Liver (tissue), 9 donors: Measurements from ENCODE around the gene ZNF783. TPM values are rescaled to one million over a fixed set of nuclear protein-coding genes. Genes with fewer than 3 reads are reported as not detected.

Experiments used
- DNase-seq: peaks from one replicate; pipeline ENCODE4 v3.0.0-alpha.2; 2017; ENCODE audit warnings: low spot score
- H3K27ac ChIP-seq, 2 donors: one replicate each; pipeline ENCODE4 v1.7.0; 2013; ENCODE audit warnings: inconsistent platforms in 2 of 2, low read length in 2 of 2, control low read depth in 1 of 2, low read depth in 1 of 2, mild to moderate bottlenecking in 1 of 2
- H3K27me3 ChIP-seq, 4 donors: one replicate each; pipeline versions ENCODE4 v1.6.1 to v1.7.0; 2013; ENCODE audit warnings: low read length in 3 of 4, inconsistent platforms in 1 of 4, mild to moderate bottlenecking in 1 of 4, moderate library complexity in 1 of 4; ENCODE audit not compliant: control insufficient read depth in 4 of 4, insufficient read depth in 4 of 4
- H3K36me3 ChIP-seq, 4 donors: one replicate each; pipeline versions ENCODE4 v1.6.1 to v1.7.0; 2013; ENCODE audit warnings: low read length in 3 of 4, mild to moderate bottlenecking in 3 of 4, low read depth in 1 of 4, moderate library complexity in 1 of 4; ENCODE audit not compliant: control insufficient read depth in 4 of 4, insufficient read depth in 3 of 4
- H3K4me1 ChIP-seq, 4 donors: one replicate each; pipeline versions ENCODE4 v1.6.1 to v1.7.0; 2013; ENCODE audit warnings: low read length in 3 of 4, mild to moderate bottlenecking in 3 of 4, moderate library complexity in 1 of 4; ENCODE audit not compliant: control insufficient read depth in 4 of 4, insufficient read depth in 4 of 4
- H3K4me3 ChIP-seq, 3 donors: one replicate each; pipeline versions ENCODE4 v1.6.1 to v1.7.0; 2013; ENCODE audit warnings: low read length in 3 of 3, control low read depth in 1 of 3, low read depth in 1 of 3, mild to moderate bottlenecking in 1 of 3
- H3K9ac ChIP-seq, 2 donors: one replicate each; pipeline ENCODE4 v1.7.0; 2013; ENCODE audit warnings: low read length in 2 of 2, mild to moderate bottlenecking in 2 of 2, moderate library complexity in 2 of 2, control low read depth in 1 of 2, low read depth in 1 of 2
- H3K9me3 ChIP-seq, 4 donors: one replicate each; pipeline versions ENCODE4 v1.6.1 to v1.7.0; 2013; ENCODE audit warnings: low read length in 3 of 4; ENCODE audit not compliant: control insufficient read depth in 4 of 4
- EGR1 ChIP-seq, 2 donors: IDR thresholded peaks; 2 replicates each; pipeline ENCODE4 v1.6.1; 2016 to 2018; ENCODE audit warnings: antibody characterized with exemption in 2 of 2, low read depth in 2 of 2
- FOXA1 ChIP-seq: IDR thresholded peaks from 2 replicates; pipeline ENCODE4 v1.6.1; 2016; ENCODE audit warnings: antibody characterized with exemption
- FOXA2 ChIP-seq: IDR thresholded peaks from 2 replicates; pipeline ENCODE4 v1.6.1; 2016; ENCODE audit warnings: antibody characterized with exemption
- GABPA ChIP-seq, 2 donors: IDR thresholded peaks in 1 of 2; conservative IDR thresholded peaks in 1 of 2; 2 replicates each; pipeline ENCODE4 v1.6.1; 2016; ENCODE audit warnings: antibody characterized with exemption in 2 of 2, mild to moderate bottlenecking in 1 of 2, moderate library complexity in 1 of 2
- HNF4A ChIP-seq, 2 donors: conservative IDR thresholded peaks; 2 replicates each; pipeline ENCODE4 v1.6.1; 2016; ENCODE audit warnings: antibody characterized with exemption in 2 of 2, mild to moderate bottlenecking in 2 of 2
- HNF4G ChIP-seq: IDR thresholded peaks from 2 replicates; pipeline ENCODE4 v1.6.1; 2016; ENCODE audit warnings: antibody characterized with exemption
- JUND ChIP-seq, 2 donors: IDR thresholded peaks; 2 replicates each; pipeline ENCODE4 v1.6.1; 2016; ENCODE audit warnings: antibody characterized with exemption in 2 of 2
- NR2F2 ChIP-seq: IDR thresholded peaks from 2 replicates; pipeline ENCODE4 v1.6.1; 2016; ENCODE audit warnings: antibody characterized with exemption
- RAD21 ChIP-seq, 2 donors: IDR thresholded peaks; 2 replicates each; pipeline ENCODE4 v1.6.1; 2016; ENCODE audit warnings: antibody characterized with exemption in 2 of 2, mild to moderate bottlenecking in 2 of 2
- RXRA ChIP-seq, 2 donors: IDR thresholded peaks; 2 replicates each; pipeline ENCODE4 v1.6.1; 2017 to 2018; ENCODE audit warnings: antibody characterized with exemption in 2 of 2, mild to moderate bottlenecking in 1 of 2
- SP1 ChIP-seq: IDR thresholded peaks from 2 replicates; pipeline ENCODE4 v1.6.1; 2018; ENCODE audit warnings: antibody characterized with exemption, mild to moderate bottlenecking
- TAF1 ChIP-seq: conservative IDR thresholded peaks from 2 replicates; pipeline ENCODE4 v1.6.1; 2016; ENCODE audit warnings: antibody characterized with exemption, mild to moderate bottlenecking
- YY1 ChIP-seq: IDR thresholded peaks from 2 replicates; pipeline ENCODE4 v1.6.1; 2016; ENCODE audit warnings: antibody characterized with exemption, mild to moderate bottlenecking
- WGBS: extraction: QIAGEN DNeasy Blood & Tissue Kit; methylation state at CpG from one replicate; pipeline ENCODE4 v1.1.7; 2013; 5-methylcytosine and 5-hydroxymethylcytosine counted together
- polyA plus RNA-seq, 2 donors: library from polyadenylated mRNA; stranded (reverse) in 1 of 2; unstranded in 1 of 2; fragments of 200-250 nt in 1 of 2; fragments of >200 nt in 1 of 2; fragmentation: Nextera tagmentation in 1 of 2; extraction: Ambion mirVana in 1 of 2; gene quantifications; one replicate each; pipeline versions ENCODE4 v1.2.1 to v1.2.3, GENCODE V29; 2013 to 2015
- total RNA-seq, 2 donors: library from RNA; depleted of rRNA; stranded (reverse); fragments of >200 nt; gene quantifications; one replicate each; pipeline ENCODE4 v1.2.3, GENCODE V29; 2014
- TF ChIP-seq, protein P1 (sequence below): IDR thresholded peaks from 2 replicates; pipeline ENCODE4 v1.6.1; 2016; ENCODE audit warnings: antibody characterized with exemption
- TF ChIP-seq, protein P2 (sequence below): IDR thresholded peaks from 2 replicates; pipeline ENCODE4 v1.6.1; 2016; ENCODE audit warnings: antibody characterized with exemption
- TF ChIP-seq, protein P3 (sequence below): fragments of 150-350 bp; IDR thresholded peaks from 2 replicates; pipeline ENCODE4 v1.5.1; 2017; ENCODE audit warnings: improper control_type of control experiment, low read depth, low read length; ENCODE audit not compliant: missing input control
- TF ChIP-seq, protein P4 (sequence below): IDR thresholded peaks from 2 replicates; pipeline ENCODE4 v1.6.1; 2016; ENCODE audit warnings: antibody characterized with exemption
- TF ChIP-seq, protein P5 (sequence below): IDR thresholded peaks from 2 replicates; pipeline ENCODE4 v1.6.1; 2016; ENCODE audit warnings: antibody characterized with exemption, mild to moderate bottlenecking
- donor health status: healthy.
- donor health status: healthy.
- donor health status: healthy.
- donor health status: healthy.
- donor health status: healthy.

The ZNF783 gene
- total and polyA plus RNA-seq, 4 donors: 1.5 to 4.3 (median 1.8) TPM

DNA sequence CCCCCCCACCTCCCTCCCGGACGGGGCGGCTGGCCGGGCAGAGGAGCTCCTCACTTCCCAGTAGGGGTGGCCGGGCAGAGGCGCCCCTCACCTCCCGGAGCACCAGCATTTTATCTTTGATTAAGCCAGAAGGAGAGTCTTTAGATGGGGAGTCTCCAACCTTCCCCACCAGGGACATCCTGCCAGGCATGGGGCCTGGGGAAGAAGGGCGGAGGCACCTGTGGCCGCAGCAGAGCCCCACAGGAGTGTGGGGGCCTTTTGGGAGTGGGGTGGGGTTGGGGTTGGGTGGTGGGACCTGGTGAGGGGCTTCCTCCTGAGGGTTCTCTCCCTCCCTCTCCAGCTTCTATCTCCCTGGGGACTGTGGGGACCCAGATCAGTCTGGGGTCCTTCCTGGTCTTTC, 18.2 kb downstream of the ZNF783 start:
- TF ChIP-seq RAD21 (IDR thresholded peaks at IDR 0.05) (no peak), HNF4A (conservative IDR thresholded peaks at IDR 0.05) (no peak), FOXA1 (no peak), NR2F2 (no peak), SP1 (no peak), RXRA (IDR thresholded peaks at IDR 0.05) (no peak), GABPA (IDR thresholded peaks at IDR 0.05 in 1 of 2, conservative IDR thresholded peaks at IDR 0.05 in 1 of 2) (no peak), FOXA2 (no peak), TAF1 (no peak), EGR1 (IDR thresholded peaks at IDR 0.05; ENCODE audit: low read depth in 2 of 2) (no peak), HNF4G (no peak), JUND (IDR thresholded peaks at IDR 0.05) (no peak), YY1 (no peak)
- TF ChIP-seq, protein P1, sequence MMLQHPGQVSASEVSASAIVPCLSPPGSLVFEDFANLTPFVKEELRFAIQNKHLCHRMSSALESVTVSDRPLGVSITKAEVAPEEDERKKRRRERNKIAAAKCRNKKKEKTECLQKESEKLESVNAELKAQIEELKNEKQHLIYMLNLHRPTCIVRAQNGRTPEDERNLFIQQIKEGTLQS: no peak
- TF ChIP-seq, protein P2, sequence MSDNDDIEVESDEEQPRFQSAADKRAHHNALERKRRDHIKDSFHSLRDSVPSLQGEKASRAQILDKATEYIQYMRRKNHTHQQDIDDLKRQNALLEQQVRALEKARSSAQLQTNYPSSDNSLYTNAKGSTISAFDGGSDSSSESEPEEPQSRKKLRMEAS: no peak
- TF ChIP-seq, protein P3, sequence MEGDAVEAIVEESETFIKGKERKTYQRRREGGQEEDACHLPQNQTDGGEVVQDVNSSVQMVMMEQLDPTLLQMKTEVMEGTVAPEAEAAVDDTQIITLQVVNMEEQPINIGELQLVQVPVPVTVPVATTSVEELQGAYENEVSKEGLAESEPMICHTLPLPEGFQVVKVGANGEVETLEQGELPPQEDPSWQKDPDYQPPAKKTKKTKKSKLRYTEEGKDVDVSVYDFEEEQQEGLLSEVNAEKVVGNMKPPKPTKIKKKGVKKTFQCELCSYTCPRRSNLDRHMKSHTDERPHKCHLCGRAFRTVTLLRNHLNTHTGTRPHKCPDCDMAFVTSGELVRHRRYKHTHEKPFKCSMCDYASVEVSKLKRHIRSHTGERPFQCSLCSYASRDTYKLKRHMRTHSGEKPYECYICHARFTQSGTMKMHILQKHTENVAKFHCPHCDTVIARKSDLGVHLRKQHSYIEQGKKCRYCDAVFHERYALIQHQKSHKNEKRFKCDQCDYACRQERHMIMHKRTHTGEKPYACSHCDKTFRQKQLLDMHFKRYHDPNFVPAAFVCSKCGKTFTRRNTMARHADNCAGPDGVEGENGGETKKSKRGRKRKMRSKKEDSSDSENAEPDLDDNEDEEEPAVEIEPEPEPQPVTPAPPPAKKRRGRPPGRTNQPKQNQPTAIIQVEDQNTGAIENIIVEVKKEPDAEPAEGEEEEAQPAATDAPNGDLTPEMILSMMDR: no peak
- TF ChIP-seq, protein P4, sequence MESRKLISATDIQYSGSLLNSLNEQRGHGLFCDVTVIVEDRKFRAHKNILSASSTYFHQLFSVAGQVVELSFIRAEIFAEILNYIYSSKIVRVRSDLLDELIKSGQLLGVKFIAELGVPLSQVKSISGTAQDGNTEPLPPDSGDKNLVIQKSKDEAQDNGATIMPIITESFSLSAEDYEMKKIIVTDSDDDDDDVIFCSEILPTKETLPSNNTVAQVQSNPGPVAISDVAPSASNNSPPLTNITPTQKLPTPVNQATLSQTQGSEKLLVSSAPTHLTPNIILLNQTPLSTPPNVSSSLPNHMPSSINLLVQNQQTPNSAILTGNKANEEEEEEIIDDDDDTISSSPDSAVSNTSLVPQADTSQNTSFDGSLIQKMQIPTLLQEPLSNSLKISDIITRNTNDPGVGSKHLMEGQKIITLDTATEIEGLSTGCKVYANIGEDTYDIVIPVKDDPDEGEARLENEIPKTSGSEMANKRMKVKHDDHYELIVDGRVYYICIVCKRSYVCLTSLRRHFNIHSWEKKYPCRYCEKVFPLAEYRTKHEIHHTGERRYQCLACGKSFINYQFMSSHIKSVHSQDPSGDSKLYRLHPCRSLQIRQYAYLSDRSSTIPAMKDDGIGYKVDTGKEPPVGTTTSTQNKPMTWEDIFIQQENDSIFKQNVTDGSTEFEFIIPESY: no peak
- TF ChIP-seq, protein P5, sequence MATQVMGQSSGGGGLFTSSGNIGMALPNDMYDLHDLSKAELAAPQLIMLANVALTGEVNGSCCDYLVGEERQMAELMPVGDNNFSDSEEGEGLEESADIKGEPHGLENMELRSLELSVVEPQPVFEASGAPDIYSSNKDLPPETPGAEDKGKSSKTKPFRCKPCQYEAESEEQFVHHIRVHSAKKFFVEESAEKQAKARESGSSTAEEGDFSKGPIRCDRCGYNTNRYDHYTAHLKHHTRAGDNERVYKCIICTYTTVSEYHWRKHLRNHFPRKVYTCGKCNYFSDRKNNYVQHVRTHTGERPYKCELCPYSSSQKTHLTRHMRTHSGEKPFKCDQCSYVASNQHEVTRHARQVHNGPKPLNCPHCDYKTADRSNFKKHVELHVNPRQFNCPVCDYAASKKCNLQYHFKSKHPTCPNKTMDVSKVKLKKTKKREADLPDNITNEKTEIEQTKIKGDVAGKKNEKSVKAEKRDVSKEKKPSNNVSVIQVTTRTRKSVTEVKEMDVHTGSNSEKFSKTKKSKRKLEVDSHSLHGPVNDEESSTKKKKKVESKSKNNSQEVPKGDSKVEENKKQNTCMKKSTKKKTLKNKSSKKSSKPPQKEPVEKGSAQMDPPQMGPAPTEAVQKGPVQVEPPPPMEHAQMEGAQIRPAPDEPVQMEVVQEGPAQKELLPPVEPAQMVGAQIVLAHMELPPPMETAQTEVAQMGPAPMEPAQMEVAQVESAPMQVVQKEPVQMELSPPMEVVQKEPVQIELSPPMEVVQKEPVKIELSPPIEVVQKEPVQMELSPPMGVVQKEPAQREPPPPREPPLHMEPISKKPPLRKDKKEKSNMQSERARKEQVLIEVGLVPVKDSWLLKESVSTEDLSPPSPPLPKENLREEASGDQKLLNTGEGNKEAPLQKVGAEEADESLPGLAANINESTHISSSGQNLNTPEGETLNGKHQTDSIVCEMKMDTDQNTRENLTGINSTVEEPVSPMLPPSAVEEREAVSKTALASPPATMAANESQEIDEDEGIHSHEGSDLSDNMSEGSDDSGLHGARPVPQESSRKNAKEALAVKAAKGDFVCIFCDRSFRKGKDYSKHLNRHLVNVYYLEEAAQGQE: no peak
- Histone ChIP-seq H3K36me3 (peaks cover 0 to 14% (median 5%) of the 10 kb centered on the region in 4 donors), H3K27ac (no peak overlapping the region), H3K4me3 (no peak overlapping the region), H3K9ac (no peak overlapping the region), H3K27me3 (no peaks in the 10 kb centered on the region), H3K4me1 (peaks cover 1 to 18% (median 8%) of the 10 kb centered on the region in 4 donors), H3K9me3 (no peaks in the 10 kb centered on the region)
- 90% methylated on average over 6 of the region's 9 CpGs for WGBS
- no peak for DNase-seq
